Endothelial cell of umbilical vein (primary cell): ENCODE measurements around the gene DYDC2. TPM values are rescaled to one million over a fixed set of nuclear protein-coding genes. Genes with fewer than 3 reads are reported as not detected.
A peak's percentile ranks its signal among the peaks of the same experiment; 100 is the strongest.

Experiments used
- BruUV-seq: library from RNA; stranded (reverse); fragments of 400-500 nt; replicated peaks from 2 replicates; lab custom pipeline; 2021; lab: Mats Ljungman, UMichigan
- CTCF ChIA-PET: fragments of 300-600, 350-600 bp; sonication (Branson Sonifier 250); formaldehyde crosslinking; loops from one replicate; lab custom pipeline; 2021; ENCODE audit warnings: antibody characterized with exemption, inconsistent platforms; lab: Charles Lee
- POLR2A ChIA-PET: fragments of 300-600, 350-600 bp; sonication (Branson Sonifier 250); formaldehyde crosslinking; loops from one replicate; lab custom pipeline; 2021; ENCODE audit warnings: antibody characterized with exemption, inconsistent platforms; lab: Charles Lee
- DNase-seq: peaks from one replicate; pipeline ENCODE4 v3.0.0-alpha.2; 2011; ENCODE audit warnings: low read depth, low spot score
- FAIRE-seq: peaks from 2 replicates; lab custom pipeline; 2011; peaks lifted over from hg19 to GRCh38; lab: Jason Lieb, UNC
- H2AFZ ChIP-seq: 2 replicates; pipeline ENCODE4 v1.6.0; 2012; ENCODE audit warnings: low read depth, low read length, control low read depth, inconsistent platforms
- H3K27ac ChIP-seq: 2 replicates; pipeline ENCODE4 v1.5.1; 2011; ENCODE audit warnings: low read depth, mild to moderate bottlenecking, control low read depth, low read length, moderate library complexity; ENCODE audit not compliant: insufficient read depth
- H3K27me3 ChIP-seq, 2 experiments: 2 replicates each; pipeline versions ENCODE4 v1.6.0 to v1.6.1; 2011; ENCODE audit warnings: low read length in 2 of 2, mixed read lengths in 1 of 2; ENCODE audit not compliant: control insufficient read depth in 2 of 2, insufficient read depth in 2 of 2
- H3K36me3 ChIP-seq, 2 experiments: 2 replicates in 1 of 2; 3 replicates in 1 of 2; pipeline ENCODE4 v1.5.1; 2011; ENCODE audit warnings: low read length in 2 of 2, mild to moderate bottlenecking in 1 of 2, moderate library complexity in 1 of 2; ENCODE audit not compliant: control insufficient read depth in 2 of 2, insufficient read depth in 2 of 2; ENCODE audit errors: extremely low read depth in 1 of 2
- H3K4me1 ChIP-seq: 3 replicates; pipeline ENCODE4 v1.5.1; 2011; ENCODE audit warnings: mild to moderate bottlenecking, low read length; ENCODE audit not compliant: control insufficient read depth, insufficient read depth; ENCODE audit errors: extremely low read depth
- H3K4me2 ChIP-seq: 2 replicates; pipeline ENCODE4 v1.6.1; 2011; ENCODE audit warnings: low read length, control low read depth, mixed read lengths; ENCODE audit not compliant: insufficient read depth
- H3K4me3 ChIP-seq, 3 experiments: fragments of 200-600 bp in 1 of 3; sonication (generic), shearing (Covaris generic) in 1 of 3; replicated peaks in 1 of 3; 2 replicates each; pipeline ENCODE4 v1.5.1; 2011 to 2016; ENCODE audit warnings: control low read depth in 3 of 3, low read length in 3 of 3, mild to moderate bottlenecking in 2 of 3, inconsistent platforms in 1 of 3, low read depth in 1 of 3, moderate library complexity in 1 of 3; ENCODE audit not compliant: insufficient read depth in 1 of 3
- H3K79me2 ChIP-seq: 2 replicates; pipeline ENCODE4 v1.6.0; 2012; ENCODE audit warnings: low read length, inconsistent platforms; ENCODE audit not compliant: control insufficient read depth, insufficient read depth
- H3K9ac ChIP-seq: replicated peaks from 2 replicates; pipeline ENCODE3; 2011; ENCODE audit warnings: low read length, control low read depth; ENCODE audit not compliant: insufficient read depth; ENCODE audit errors: extremely low read depth
- H3K9me1 ChIP-seq: replicated peaks from 3 replicates; pipeline ENCODE4 v1.6.0; 2011; ENCODE audit warnings: mild to moderate bottlenecking, low read length; ENCODE audit not compliant: control insufficient read depth, insufficient read depth; ENCODE audit errors: extremely low read depth
- H3K9me3 ChIP-seq: replicated peaks from 2 replicates; pipeline ENCODE4 v1.5.1; 2012; ENCODE audit warnings: low read length, inconsistent platforms; ENCODE audit not compliant: control insufficient read depth, insufficient read depth
- H4K20me1 ChIP-seq: replicated peaks from 2 replicates; pipeline ENCODE3; 2011; ENCODE audit warnings: mild to moderate bottlenecking, low read length; ENCODE audit not compliant: control insufficient read depth, insufficient read depth; ENCODE audit errors: extremely low read depth
- CTCF ChIP-seq, 2 donors: IDR thresholded peaks; 1 replicate in 1 of 2; 2 replicates in 1 of 2; pipeline ENCODE4 v1.5.1; 2011; ENCODE audit warnings: low read length in 2 of 2, mild to moderate bottlenecking in 2 of 2, moderate library complexity in 2 of 2, control low read depth in 1 of 2, inconsistent platforms in 1 of 2, low read depth in 1 of 2; ENCODE audit not compliant: insufficient read depth in 1 of 2; ENCODE audit errors: extremely low read depth in 1 of 2
- EZH2 ChIP-seq: IDR thresholded peaks from 2 replicates; pipeline ENCODE4 v1.6.1; 2012; ENCODE audit warnings: borderline replicate concordance, low read depth, mild to moderate bottlenecking, moderate library complexity, low read length, inconsistent platforms; ENCODE audit not compliant: severe bottlenecking
- FOS ChIP-seq: IDR thresholded peaks from 2 replicates; pipeline ENCODE4 v1.6.1; 2011; ENCODE audit warnings: mild to moderate bottlenecking, low read length, moderate library complexity, borderline replicate concordance; ENCODE audit not compliant: insufficient read depth
- GATA2 ChIP-seq: IDR thresholded peaks from 2 replicates; pipeline ENCODE4 v1.7.0; 2011; ENCODE audit warnings: low read depth, mild to moderate bottlenecking, moderate library complexity, mixed read lengths, low read length; ENCODE audit not compliant: insufficient read length, insufficient read depth
- JUN ChIP-seq: IDR thresholded peaks from 2 replicates; pipeline ENCODE4 v1.6.1; 2011; ENCODE audit warnings: borderline replicate concordance, low read depth; ENCODE audit not compliant: insufficient read length, insufficient read depth
- MYC ChIP-seq: IDR thresholded peaks from one replicate; pipeline ENCODE4 v1.6.1; 2011; ENCODE audit warnings: mild to moderate bottlenecking, low read depth, low read length
- POLR2A ChIP-seq: IDR thresholded peaks from 2 replicates; pipeline ENCODE4 v1.6.1; 2012; ENCODE audit warnings: low read depth, mild to moderate bottlenecking, control low read depth, low read length
- POLR2AphosphoS5 ChIP-seq: IDR thresholded peaks from 2 replicates; pipeline ENCODE4 v1.6.1; 2012; ENCODE audit warnings: low read depth, mild to moderate bottlenecking, control low read depth, low read length, moderate library complexity; ENCODE audit not compliant: insufficient read depth
- dilution Hi-C: fragments of 300-500 bp; cut with MboI; formaldehyde crosslinking; loops from one replicate; pipeline ENCODE4 v1.15.0; 2019; ENCODE audit warnings: low sequenced_read_pairs; ENCODE audit not compliant: extremely low pct_ligation_motif_present
- intact Hi-C: fragments of 100-400 bp; cut with micrococcal nuclease; formaldehyde crosslinking; loops from one replicate; pipeline ENCODE4 v1.10.0; 2022
- polyA plus RNA-seq, 4 experiments: library from polyadenylated mRNA; depleted of rRNA in 3 of 4; stranded (reverse) in 3 of 4; unstranded in 1 of 4; fragments of >200 nt; gene quantifications; 2 replicates each; pipeline versions ENCODE4 v1.2.1 to v1.2.3, GENCODE V29; 2011 to 2012; ENCODE audit warnings: missing spikeins in 1 of 4
- total RNA-seq: library from RNA; stranded (reverse); gene quantifications from 2 replicates; pipeline ENCODE4 v1.2.3, GENCODE V29; 2021
- TF ChIP-seq, protein P1 (sequence below): IDR thresholded peaks from 2 replicates; pipeline ENCODE4 v1.6.1; 2011; ENCODE audit not compliant: insufficient read depth, insufficient read length

Gene DYDC2
- total and polyA plus RNA-seq, 2 donors (not counting 3 experiments of a cell fraction or from before 2014, with no cell fraction given) = not detected

- intact Hi-C loops = loop anchor here (5.0 kb wide), 1 partner anchor 211 kb away; no protein-coding TSS in a partner anchor
- no peak overlapping the region for H2AFZ ChIP-seq
- TF ChIP-seq EZH2 = no peak
- no peak for TF ChIP-seq JUN
- peak; percentile 46 for TF ChIP-seq FOS
- no peak for TF ChIP-seq CTCF (IDR thresholded peaks at IDR 0.05; ENCODE audit: extremely low read depth in 1 of 2, insufficient read depth in 1 of 2, low read depth in 1 of 2, low read length in 2 of 2)
- TF ChIP-seq GATA2 = no peak
- peak; percentile 47 for TF ChIP-seq POLR2A
- no peak for TF ChIP-seq MYC
- TF ChIP-seq POLR2AphosphoS5 = peak; percentile 71
- TF ChIP-seq, protein P1, sequence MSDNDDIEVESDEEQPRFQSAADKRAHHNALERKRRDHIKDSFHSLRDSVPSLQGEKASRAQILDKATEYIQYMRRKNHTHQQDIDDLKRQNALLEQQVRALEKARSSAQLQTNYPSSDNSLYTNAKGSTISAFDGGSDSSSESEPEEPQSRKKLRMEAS = no peak
- DNase-seq (peak; percentile 88), FAIRE-seq (peak; percentile 89)
- ChIA-PET POLR2A (no interaction called here), CTCF (interaction anchor here (1.2 to 3.3 kb wide), 9 partner anchors 9 to 249 kb away, joined by 3 to 29 read pairs (median 7); no protein-coding TSS in a partner anchor)
- H3K36me3 ChIP-seq = peaks cover under 1 to 4% of the 10 kb centered on the region in 2 experiments
- H3K27me3 ChIP-seq = no peaks in the 10 kb centered on the region
- peak overlapping the region; percentile 70 for H3K4me2 ChIP-seq
- dilution Hi-C loops = no loop called here
- H3K9ac ChIP-seq = peak overlapping the region; percentile 76
- peak overlapping the region; percentile 93 for H3K27ac ChIP-seq
- H3K9me3 ChIP-seq = no peaks in the 10 kb centered on the region
- H4K20me1 ChIP-seq = no peaks in the 10 kb centered on the region
- BruUV-seq = TSS peak; percentile 11
- peaks cover 74% of the 10 kb centered on the region for H3K4me1 ChIP-seq
- H3K4me3 ChIP-seq = peak overlapping the region in 2 of 3 experiments; percentile 29 to 47
- H3K79me2 ChIP-seq = peaks cover 84% of the 10 kb centered on the region
- no peaks in the 10 kb centered on the region for H3K9me1 ChIP-seq
Observed at GRCh38 chr10:80413271-80413996, 56.9 kb downstream of the DYDC2 start.
